Stimulated activated CD4-positive, alpha-beta T cell treated with anti-CD3 and anti-CD28 coated beads, Interleukin-15, amount 100 ng/mL, for 24 hours (primary cell): ENCODE results near the gene UFC1.

Experiments
- DNase-seq: peaks from one replicate; pipeline ENCODE4 v3.0.0-alpha.2; 2020

The UFC1 gene

GRCh38 chr1:161137881-161138280 lies 15.9 kb upstream of the UFC1 start:
- DNase-seq = no peak

- no peak for DNase-seq
These were observed 15.3 kb upstream of the UFC1 start for GRCh38 chr1:161138431-161138830.

- peak; percentile 46 for DNase-seq
These were observed 14.0 kb upstream of the UFC1 start for GRCh38 chr1:161139766-161140165.

- no peak for DNase-seq
These were observed 12.9 kb upstream of the UFC1 start for GRCh38 chr1:161140755-161141400.

GRCh38 chr1:161145832-161146231 lies 7.9 kb upstream of the UFC1 start:
- no peak for DNase-seq

- no peak for DNase-seq
These were observed 602 bp upstream of the UFC1 start for GRCh38 chr1:161153176-161153575.

- no peak for DNase-seq
These were observed 4.1 kb downstream of the UFC1 start for GRCh38 chr1:161157867-161158266.

- no peak for DNase-seq
These were observed 4.7 kb downstream of the UFC1 start for GRCh38 chr1:161158316-161159010.

- DNase-seq = peak; percentile 94
These were observed 5.5 kb downstream of the UFC1 start, which contains the start of gene USP21 for GRCh38 chr1:161159087-161159912. Gene USP21, plus strand, starts transcription at chr1:161159500. Its CDS starts 1,141 bp downstream, at chr1:161160641.

- no peak for DNase-seq
These were observed 6.1 kb downstream of the UFC1 start for GRCh38 chr1:161159913-161160243.

GRCh38 chr1:161160671-161161145 lies 6.9 kb downstream of the UFC1 start:
- no peak for DNase-seq

GRCh38 chr1:161161652-161162051 lies 7.9 kb downstream of the UFC1 start:
- DNase-seq = no peak

GRCh38 chr1:161162052-161162451 lies 8.3 kb downstream of the UFC1 start:
- no peak for DNase-seq

GRCh38 chr1:161162806-161163205 lies 9.0 kb downstream of the UFC1 start:
- DNase-seq = no peak

GRCh38 chr1:161163793-161164192 lies 10.0 kb downstream of the UFC1 start:
- DNase-seq = no peak

GRCh38 chr1:161164901-161165610 lies 11.3 kb downstream of the UFC1 start:
- DNase-seq = no peak

GRCh38 chr1:161165742-161166668 lies 12.2 kb downstream of the UFC1 start, which contains the start of gene PPOX:
Gene PPOX, plus strand, starts transcription at chr1:161166426. Its CDS starts 422 bp downstream, at chr1:161166848.
- DNase-seq = peak; percentile 95

GRCh38 chr1:161166669-161167548 lies 13.1 kb downstream of the UFC1 start:
- DNase-seq = peak; percentile 31

GRCh38 chr1:161168906-161169305 lies 15.1 kb downstream of the UFC1 start:
- no peak for DNase-seq

- DNase-seq = no peak
These were observed 17.4 kb downstream of the UFC1 start for GRCh38 chr1:161171191-161171590.

- no peak for DNase-seq
These were observed 17.9 kb downstream of the UFC1 start for GRCh38 chr1:161171696-161172095.
